Gastrocnemius medialis (tissue), 4 donors: Measurements from ENCODE around the gene CADM3. TPM values are rescaled to one million over a fixed set of nuclear protein-coding genes. Genes with fewer than 3 reads are reported as not detected.

Source experiments
- ATAC-seq, 2 donors: fragments of 150-250 bp; one replicate each; pipeline ENCODE4 v1.9.1; 2016
- DNase-seq, 2 donors: peaks; one replicate each; pipeline ENCODE4 v3.0.0-alpha.2; 2019
- H3K27ac ChIP-seq, 4 donors: fragments of 200-600 bp; sonication (generic); 1 replicate in 1 of 4; 2 replicates in 3 of 4; pipeline ENCODE4 v1.5.1; 2016 to 2018; ENCODE audit warnings: mild to moderate bottlenecking in 2 of 4, moderate library complexity in 1 of 4
- H3K27me3 ChIP-seq, 3 donors: fragments of 200-600 bp; sonication (generic) in 2 of 3; 1 replicate in 1 of 3; 2 replicates in 2 of 3; pipeline versions ENCODE4 v1.5.1 to v1.6.0; 2016 to 2019; ENCODE audit warnings: mild to moderate bottlenecking in 1 of 3, moderate library complexity in 1 of 3
- H3K36me3 ChIP-seq, 2 donors: fragments of 200-600 bp; sonication (generic) in 1 of 2; one replicate each; pipeline ENCODE4 v1.5.1; 2017 to 2018
- H3K4me1 ChIP-seq, 2 donors: fragments of 200-600 bp; sonication (generic) in 1 of 2; one replicate each; pipeline ENCODE4 v1.5.1; 2016 to 2017; ENCODE audit warnings: mild to moderate bottlenecking in 2 of 2
- H3K4me3 ChIP-seq, 4 donors: fragments of 200-600 bp; sonication (generic) in 3 of 4; 1 replicate in 1 of 4; 2 replicates in 3 of 4; pipeline ENCODE4 v1.5.1; 2016 to 2019; ENCODE audit warnings: mild to moderate bottlenecking in 2 of 4
- H3K9me3 ChIP-seq, 3 donors: fragments of 200-600 bp; sonication (generic) in 2 of 3; 1 replicate in 1 of 3; 2 replicates in 2 of 3; pipeline ENCODE4 v1.5.1; 2016 to 2019
- CTCF ChIP-seq, 5 experiments: fragments of 450-650 bp in 3 of 5; fragments of 200-600 bp in 2 of 5; sonication (generic) in 2 of 5; IDR thresholded peaks in 4 of 5; conservative IDR thresholded peaks in 1 of 5; 1 replicate in 4 of 5; 2 replicates in 1 of 5; pipeline ENCODE4 v1.5.1; 2016 to 2019; ENCODE audit warnings: antibody characterized with exemption in 5 of 5, mild to moderate bottlenecking in 3 of 5, moderate library complexity in 3 of 5
- POLR2A ChIP-seq, 2 donors: fragments of 450-650 bp; IDR thresholded peaks; one replicate each; pipeline ENCODE4 v1.6.1; 2017; ENCODE audit warnings: antibody characterized with exemption in 2 of 2, mild to moderate bottlenecking in 2 of 2, moderate library complexity in 2 of 2
- in situ Hi-C, 4 donors: fragments of 200-750 bp; cut with MboI; loops; one replicate each; pipeline versions ENCODE4 v1.15.0 to v1.8.0; 2017; ENCODE audit warnings: low sequenced_read_pairs in 4 of 4
- intact Hi-C: fragments of 100-400 bp; cut with DNase I; formaldehyde crosslinking; loops from one replicate; pipeline ENCODE4 v1.15.1; 2023; ENCODE audit warnings: low total_unique reads
- total RNA-seq, 4 donors: library from RNA; depleted of rRNA; stranded (reverse); fragments of >200 nt; gene quantifications; one replicate each; pipeline versions ENCODE4 v1.1.0 to v1.2.3, GENCODE V29; 2016

The CADM3 gene
- total RNA-seq, 4 donors from 2014 or later = 0.76 to 1.2 (median 1.0) TPM; not detected in 1

GRCh38 chr1:159162516-159163265 lies 8.7 kb upstream of the CADM3 start:
- Histone ChIP-seq H3K27me3 (no peaks in the 10 kb centered on the region), H3K4me1 (peaks cover 5 to 7% of the 10 kb centered on the region in 2 donors), H3K27ac (no peak overlapping the region), H3K4me3 (no peak overlapping the region), H3K9me3 (no peaks in the 10 kb centered on the region), H3K36me3 (no peaks in the 10 kb centered on the region)
- ATAC-seq (no peak), DNase-seq (no peak)
- intact Hi-C loops (loop anchor here (10.0 kb wide), 1 partner anchor 632 kb away; no protein-coding TSS in a partner anchor), in situ Hi-C loops (loop anchor here in 1 of 4 donors (5.0 to 25.0 kb wide), 2 partner anchors 35 to 625 kb away; partner anchors contain the start of gene DUSP23)
- TF ChIP-seq POLR2A (IDR thresholded peaks at IDR 0.05) (no peak), CTCF (IDR thresholded peaks at IDR 0.05 in 4 of 5, conservative IDR thresholded peaks at IDR 0.05 in 1 of 5) (no peak)

- intact Hi-C loops = loop anchor here (10.0 kb wide), 1 partner anchor 631 kb away; no protein-coding TSS in a partner anchor
- Histone ChIP-seq H3K36me3 (no peaks in the 10 kb centered on the region), H3K27ac (no peak overlapping the region), H3K27me3 (peaks cover 0 to 5% (median 4%) of the 10 kb centered on the region in 3 donors), H3K4me3 (no peak overlapping the region), H3K4me1 (peaks cover 5 to 7% of the 10 kb centered on the region in 2 donors), H3K9me3 (no peaks in the 10 kb centered on the region)
- in situ Hi-C loops = loop anchor here in 1 of 4 donors (5.0 to 25.0 kb wide), 2 partner anchors 34 to 624 kb away; partner anchors contain the start of gene DUSP23
- TF ChIP-seq CTCF (IDR thresholded peaks at IDR 0.05 in 4 of 5, conservative IDR thresholded peaks at IDR 0.05 in 1 of 5) (no peak), POLR2A (IDR thresholded peaks at IDR 0.05) (no peak)
- DNase-seq = no peak
- ATAC-seq = no peak
Observed at GRCh38 chr1:159163614-159164228, 7.7 kb upstream of the CADM3 start.

- in situ Hi-C loops (loop anchor here in 1 of 4 donors (25.0 kb wide), 1 partner anchor 619 kb away; the partner anchor contains the start of gene DUSP23), intact Hi-C loops (loop anchor here (10.0 kb wide), 1 partner anchor 627 kb away; no protein-coding TSS in a partner anchor)
- Histone ChIP-seq H3K4me1 (no peaks in the 10 kb centered on the region), H3K27me3 (peaks cover 31 to 39% (median 39%) of the 10 kb centered on the region in 3 donors), H3K27ac (no peak overlapping the region), H3K36me3 (no peaks in the 10 kb centered on the region), H3K9me3 (no peaks in the 10 kb centered on the region), H3K4me3 (no peak overlapping the region)
- DNase-seq = no peak
- ATAC-seq = no peak
- TF ChIP-seq CTCF (IDR thresholded peaks at IDR 0.05 in 4 of 5, conservative IDR thresholded peaks at IDR 0.05 in 1 of 5) (no peak), POLR2A (IDR thresholded peaks at IDR 0.05) (no peak)
Observed at GRCh38 chr1:159168043-159168442, 3.4 kb upstream of the CADM3 start.

- Histone ChIP-seq H3K4me1 (no peaks in the 10 kb centered on the region), H3K36me3 (no peaks in the 10 kb centered on the region), H3K9me3 (no peaks in the 10 kb centered on the region), H3K4me3 (no peak overlapping the region), H3K27me3 (peaks cover 36 to 39% (median 39%) of the 10 kb centered on the region in 3 donors), H3K27ac (no peak overlapping the region)
- TF ChIP-seq CTCF (IDR thresholded peaks at IDR 0.05 in 4 of 5, conservative IDR thresholded peaks at IDR 0.05 in 1 of 5) = no peak
- TF ChIP-seq POLR2A (IDR thresholded peaks at IDR 0.05) = no peak
- intact Hi-C loops = no loop called here
- ATAC-seq (no peak), DNase-seq (no peak)
- in situ Hi-C loops = loop anchor here in 1 of 4 donors (25.0 kb wide), 1 partner anchor 617 kb away; the partner anchor contains the start of gene DUSP23
Observed at GRCh38 chr1:159170639-159171038, 776 bp upstream of the CADM3 start.
